Measurements from ENCODE around the gene TBC1D20. TPM values are rescaled to one million over a fixed set of nuclear protein-coding genes. Genes with fewer than 3 reads are reported as not detected.

The TBC1D20 gene
- total RNA-seq, 1 donor from 2014 or later, result 14.1 TPM

DNA sequence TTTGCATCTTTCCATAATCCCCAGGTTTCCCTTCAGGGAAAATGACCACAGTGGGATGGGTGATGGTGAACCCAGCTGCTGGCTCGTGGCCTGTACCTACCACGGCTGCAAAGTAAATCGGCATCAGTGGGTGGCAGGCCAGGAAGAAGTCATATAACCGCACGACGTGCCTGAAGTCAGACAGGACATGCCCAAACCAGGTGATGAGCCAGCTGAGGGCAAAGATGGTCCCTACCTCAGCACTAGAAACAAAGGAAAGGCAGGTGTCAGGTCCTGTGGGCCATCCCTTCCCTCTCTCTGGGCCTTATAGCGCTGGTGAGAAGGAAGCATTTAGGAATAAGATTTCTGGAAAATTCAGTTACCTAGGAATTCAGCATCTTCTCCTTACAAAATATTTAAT lies 22.2 kb downstream of the TBC1D20 start:
- Histone ChIP-seq H3K4me3 (ENCODE audit: low read length in 3 of 3) (no peak overlapping the region), H3K4me1 (ENCODE audit: control insufficient read depth in 3 of 3, insufficient read depth in 3 of 3, low read length in 3 of 3) (peaks cover 34 to 41% (median 37%) of the 10 kb centered on the region in 3 donors), H3K9me3 (ENCODE audit: control insufficient read depth in 3 of 3, low read length in 3 of 3) (no peaks in the 10 kb centered on the region), H3K27ac (ENCODE audit: low read depth, low read length) (no peak overlapping the region), H3K9ac (ENCODE audit: low read depth in 1 of 3, low read length in 3 of 3) (no peak overlapping the region), H3K36me3 (ENCODE audit: control insufficient read depth in 3 of 3, insufficient read depth in 3 of 3, low read length in 3 of 3) (peaks cover 60 to 68% (median 63%) of the 10 kb centered on the region in 3 donors), H3K27me3 (ENCODE audit: control insufficient read depth in 3 of 3, insufficient read depth in 3 of 3, low read length in 3 of 3) (no peaks in the 10 kb centered on the region)

DNA sequence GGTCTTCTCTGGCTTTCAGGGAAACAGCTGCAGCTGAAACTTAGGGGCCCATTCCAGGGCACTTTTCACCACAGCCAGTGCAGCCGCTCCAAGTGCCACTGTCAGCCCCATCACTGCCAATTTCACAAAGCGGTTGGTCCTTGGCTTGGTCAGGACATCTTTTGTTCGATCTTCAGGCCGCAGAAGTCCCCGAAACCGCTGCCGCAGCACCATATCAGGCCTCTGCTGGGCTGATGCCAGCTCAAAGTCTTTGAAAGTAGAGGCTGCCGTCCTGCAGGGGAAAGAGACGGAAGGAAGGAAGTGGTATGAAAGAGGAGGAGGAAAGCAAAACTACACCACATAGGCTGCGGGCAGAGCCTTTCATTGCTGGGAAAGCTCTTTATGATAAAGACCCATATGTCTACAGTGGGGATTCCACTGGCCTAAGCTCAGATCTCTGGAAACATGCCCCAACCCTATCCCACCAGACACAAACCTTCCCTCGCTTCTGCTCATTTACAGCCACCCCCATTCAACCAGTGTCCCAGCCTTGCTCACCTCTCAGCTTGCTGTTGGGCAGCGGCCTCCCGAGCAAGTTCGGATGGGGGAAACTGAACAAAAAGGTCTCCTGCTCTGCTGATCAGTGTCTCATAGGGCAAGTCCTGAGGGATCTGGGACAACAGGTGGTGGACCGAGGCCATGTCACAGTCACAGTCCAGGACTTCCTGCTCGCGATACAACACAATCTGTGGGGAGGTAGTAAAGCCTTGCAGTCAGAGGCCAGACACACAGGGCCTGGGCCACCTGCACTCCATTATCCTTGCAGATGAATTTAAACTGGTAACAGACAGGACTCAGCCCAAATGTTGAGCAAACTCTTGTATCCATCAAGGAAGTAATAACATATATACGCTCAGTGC lies 23.5 kb downstream of the TBC1D20 start:
- Histone ChIP-seq H3K9ac (ENCODE audit: low read depth in 1 of 3, low read length in 3 of 3) (peak overlapping the region in 2 of 3 donors; percentile 27 to 60), H3K4me1 (ENCODE audit: control insufficient read depth in 3 of 3, insufficient read depth in 3 of 3, low read length in 3 of 3) (peaks cover 20 to 41% (median 27%) of the 10 kb centered on the region in 3 donors), H3K36me3 (ENCODE audit: control insufficient read depth in 3 of 3, insufficient read depth in 3 of 3, low read length in 3 of 3) (peaks cover 66 to 72% (median 69%) of the 10 kb centered on the region in 3 donors), H3K27ac (ENCODE audit: low read depth, low read length) (no peak overlapping the region), H3K9me3 (ENCODE audit: control insufficient read depth in 3 of 3, low read length in 3 of 3) (no peaks in the 10 kb centered on the region), H3K27me3 (ENCODE audit: control insufficient read depth in 3 of 3, insufficient read depth in 3 of 3, low read length in 3 of 3) (no peaks in the 10 kb centered on the region), H3K4me3 (ENCODE audit: low read length in 3 of 3) (no peak overlapping the region)

DNA sequence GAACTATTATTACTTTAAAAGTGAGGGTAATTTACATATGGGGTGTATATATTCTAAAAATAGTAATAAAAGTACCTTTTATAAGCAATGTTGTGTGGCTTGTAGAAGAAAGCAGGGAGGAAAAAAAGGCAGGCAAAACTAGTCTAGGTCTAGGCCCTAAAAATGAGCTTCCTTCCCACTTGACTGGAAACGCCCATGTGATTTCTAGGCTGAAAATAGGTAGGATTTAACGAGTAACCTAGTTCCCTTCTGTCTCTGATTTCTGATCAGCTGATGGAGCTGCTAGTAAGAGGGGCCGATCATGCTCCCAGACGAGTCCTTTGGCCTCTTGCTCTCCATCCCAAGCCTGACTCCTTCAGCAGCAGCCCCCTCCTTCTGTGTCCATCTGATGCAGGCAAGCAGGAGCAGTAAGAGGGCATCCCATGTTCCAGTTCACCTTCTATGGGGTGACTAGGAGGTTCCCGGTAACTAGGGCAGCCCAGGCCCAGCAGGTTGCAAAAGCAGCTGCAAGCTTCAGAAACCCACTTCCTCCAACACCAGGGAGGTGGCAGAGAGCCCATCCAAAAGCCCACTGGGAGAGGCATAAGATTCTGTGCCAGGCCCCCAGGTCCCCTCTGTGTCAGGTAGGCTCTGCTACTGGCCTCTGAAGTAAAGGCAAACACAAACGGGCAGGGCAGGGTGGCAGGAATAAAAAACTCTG lies 24.4 kb downstream of the TBC1D20 start:
- Histone ChIP-seq H3K4me1 (ENCODE audit: control insufficient read depth in 3 of 3, insufficient read depth in 3 of 3, low read length in 3 of 3) (peaks cover 28 to 43% (median 28%) of the 10 kb centered on the region in 3 donors), H3K4me3 (ENCODE audit: low read length in 3 of 3) (no peak overlapping the region), H3K9me3 (ENCODE audit: control insufficient read depth in 3 of 3, low read length in 3 of 3) (no peaks in the 10 kb centered on the region), H3K36me3 (ENCODE audit: control insufficient read depth in 3 of 3, insufficient read depth in 3 of 3, low read length in 3 of 3) (peaks cover 66 to 69% (median 69%) of the 10 kb centered on the region in 3 donors), H3K27me3 (ENCODE audit: control insufficient read depth in 3 of 3, insufficient read depth in 3 of 3, low read length in 3 of 3) (no peaks in the 10 kb centered on the region), H3K27ac (ENCODE audit: low read depth, low read length) (no peak overlapping the region), H3K9ac (ENCODE audit: low read depth in 1 of 3, low read length in 3 of 3) (peak overlapping the region in 2 of 3 donors; percentile 27 to 60)

DNA sequence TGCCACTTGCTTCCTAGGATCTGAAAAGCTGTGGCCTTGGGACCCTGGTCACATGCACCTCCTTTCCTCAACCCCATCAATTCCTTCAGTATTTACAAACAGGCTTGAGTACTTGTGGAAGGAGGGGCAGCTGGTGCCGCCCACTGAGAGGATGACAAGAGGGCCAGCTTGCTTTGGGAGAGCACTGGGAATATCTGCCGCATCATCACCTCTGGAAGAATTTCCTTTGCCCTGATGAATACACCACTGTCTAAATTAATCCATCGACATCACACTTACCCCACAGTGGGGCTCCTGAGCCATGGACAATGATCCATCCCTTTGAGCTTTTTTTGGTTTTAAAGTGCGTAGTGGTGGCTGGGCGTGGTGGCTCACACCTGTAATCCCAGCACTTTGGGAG lies 25.9 kb downstream of the TBC1D20 start:
- peaks cover 28 to 52% (median 35%) of the 10 kb centered on the region in 3 donors for H3K4me1 ChIP-seq (ENCODE audit: control insufficient read depth in 3 of 3, insufficient read depth in 3 of 3, low read length in 3 of 3)
- H3K27me3 ChIP-seq (ENCODE audit: control insufficient read depth in 3 of 3, insufficient read depth in 3 of 3, low read length in 3 of 3), result no peaks in the 10 kb centered on the region
- H3K36me3 ChIP-seq (ENCODE audit: control insufficient read depth in 3 of 3, insufficient read depth in 3 of 3, low read length in 3 of 3), result peaks cover 64 to 68% (median 65%) of the 10 kb centered on the region in 3 donors
- no peaks in the 10 kb centered on the region for H3K9me3 ChIP-seq (ENCODE audit: control insufficient read depth in 3 of 3, low read length in 3 of 3)
- H3K4me3 ChIP-seq (ENCODE audit: low read length in 3 of 3), result no peak overlapping the region
- H3K27ac ChIP-seq (ENCODE audit: low read depth, low read length), result no peak overlapping the region
- no peak overlapping the region for H3K9ac ChIP-seq (ENCODE audit: low read depth in 1 of 3, low read length in 3 of 3)

DNA sequence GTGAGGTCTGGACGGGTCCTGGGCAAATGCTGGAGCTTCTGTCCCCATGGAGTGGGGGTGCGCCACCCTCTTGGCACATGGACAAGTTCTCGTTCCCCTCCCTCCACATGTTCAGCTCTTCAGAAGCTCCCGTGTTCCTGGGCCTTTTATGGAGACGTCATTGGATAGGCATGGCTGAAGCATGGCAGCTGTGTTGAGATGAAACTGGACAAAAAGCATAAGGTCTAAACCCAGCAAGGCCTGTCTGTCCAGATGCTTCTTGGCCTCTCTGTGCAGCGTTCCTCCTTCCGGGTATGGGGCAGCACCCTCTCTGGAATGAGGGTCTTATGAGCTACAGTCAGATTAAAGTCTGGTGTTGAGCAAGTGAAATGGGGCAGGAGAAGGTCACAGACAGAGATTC lies 26.8 kb downstream of the TBC1D20 start:
- Histone ChIP-seq H3K4me1 (ENCODE audit: control insufficient read depth in 3 of 3, insufficient read depth in 3 of 3, low read length in 3 of 3) (peaks cover 28 to 52% (median 36%) of the 10 kb centered on the region in 3 donors), H3K36me3 (ENCODE audit: control insufficient read depth in 3 of 3, insufficient read depth in 3 of 3, low read length in 3 of 3) (peaks cover 63 to 70% (median 63%) of the 10 kb centered on the region in 3 donors), H3K27ac (ENCODE audit: low read depth, low read length) (no peak overlapping the region), H3K4me3 (ENCODE audit: low read length in 3 of 3) (no peak overlapping the region), H3K9ac (ENCODE audit: low read depth in 1 of 3, low read length in 3 of 3) (no peak overlapping the region), H3K9me3 (ENCODE audit: control insufficient read depth in 3 of 3, low read length in 3 of 3) (no peaks in the 10 kb centered on the region), H3K27me3 (ENCODE audit: control insufficient read depth in 3 of 3, insufficient read depth in 3 of 3, low read length in 3 of 3) (no peaks in the 10 kb centered on the region)

DNA sequence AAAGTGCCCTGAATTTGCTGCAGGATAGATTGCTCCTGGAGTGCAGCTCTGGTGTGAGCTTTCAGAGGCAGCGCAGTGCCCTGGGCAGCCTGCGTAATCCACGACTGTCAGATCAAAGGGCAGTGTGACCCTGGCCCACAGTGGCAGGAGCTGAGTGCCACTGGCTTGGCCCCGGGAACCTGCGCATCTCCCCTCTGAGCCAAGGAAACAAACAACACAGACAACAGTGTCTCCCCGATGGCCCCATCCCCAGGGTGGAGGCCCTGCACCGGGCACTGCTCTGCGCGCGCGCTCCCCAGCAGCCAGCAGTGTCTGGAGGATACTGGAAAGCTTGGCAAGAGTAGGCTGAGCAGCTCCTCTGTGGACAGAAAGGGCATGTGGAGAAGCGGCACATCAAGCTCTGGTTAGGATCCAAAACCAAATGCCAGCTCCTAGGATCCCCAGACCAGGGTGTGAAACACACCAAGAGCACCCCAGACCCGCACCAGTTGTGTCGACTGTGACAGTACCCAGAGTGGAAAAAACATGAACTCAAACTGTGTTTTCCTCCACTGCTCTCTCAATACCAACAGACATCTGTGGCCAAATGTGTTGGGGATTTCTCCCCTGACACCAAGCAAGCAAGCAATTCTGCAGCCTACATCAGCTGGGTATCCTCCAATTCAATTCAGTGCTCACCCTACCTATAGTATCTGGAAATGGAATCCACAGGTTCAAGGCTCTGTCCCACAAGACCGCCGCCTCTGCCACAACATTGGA lies 27.5 kb downstream of the TBC1D20 start:
- Histone ChIP-seq H3K4me3 (ENCODE audit: low read length in 3 of 3) (no peak overlapping the region), H3K9me3 (ENCODE audit: control insufficient read depth in 3 of 3, low read length in 3 of 3) (no peaks in the 10 kb centered on the region), H3K36me3 (ENCODE audit: control insufficient read depth in 3 of 3, insufficient read depth in 3 of 3, low read length in 3 of 3) (peaks cover 63 to 69% (median 63%) of the 10 kb centered on the region in 3 donors)

DNA sequence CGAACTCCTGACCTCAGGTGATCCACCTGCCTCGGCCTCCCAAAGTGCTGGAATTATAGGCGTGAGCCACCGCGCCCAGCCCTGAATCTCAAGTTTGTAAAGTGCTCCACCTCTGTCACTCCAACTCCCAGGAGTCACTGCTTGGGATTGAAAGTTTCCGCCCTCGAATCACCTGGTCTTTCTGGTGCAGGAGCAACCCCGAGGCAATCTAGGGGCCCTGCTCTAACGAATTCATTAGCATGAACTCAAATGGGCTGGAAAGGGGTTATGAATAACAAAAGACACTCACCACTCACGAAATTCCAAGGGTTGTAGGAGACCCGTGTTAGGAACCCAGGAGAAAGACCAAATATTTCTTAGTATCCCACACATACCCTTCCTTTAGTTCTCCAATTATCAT lies 28.1 kb downstream of the TBC1D20 start:
- H3K9me3 ChIP-seq (ENCODE audit: control insufficient read depth in 3 of 3, low read length in 3 of 3), result no peaks in the 10 kb centered on the region
- no peaks in the 10 kb centered on the region for H3K27me3 ChIP-seq (ENCODE audit: control insufficient read depth in 3 of 3, insufficient read depth in 3 of 3, low read length in 3 of 3)
- no peak overlapping the region for H3K4me3 ChIP-seq (ENCODE audit: low read length in 3 of 3)
- no peak overlapping the region for H3K27ac ChIP-seq (ENCODE audit: low read depth, low read length)
- H3K36me3 ChIP-seq (ENCODE audit: control insufficient read depth in 3 of 3, insufficient read depth in 3 of 3, low read length in 3 of 3), result peaks cover 62 to 68% (median 62%) of the 10 kb centered on the region in 3 donors
- H3K9ac ChIP-seq (ENCODE audit: low read depth in 1 of 3, low read length in 3 of 3), result no peak overlapping the region
- peaks cover 27 to 46% (median 35%) of the 10 kb centered on the region in 3 donors for H3K4me1 ChIP-seq (ENCODE audit: control insufficient read depth in 3 of 3, insufficient read depth in 3 of 3, low read length in 3 of 3)

More for the DNA sequence above, 27.5 kb downstream of the TBC1D20 start:
- no peaks in the 10 kb centered on the region for H3K27me3 ChIP-seq (ENCODE audit: control insufficient read depth in 3 of 3, insufficient read depth in 3 of 3, low read length in 3 of 3)
- peaks cover 28 to 52% (median 36%) of the 10 kb centered on the region in 3 donors for H3K4me1 ChIP-seq (ENCODE audit: control insufficient read depth in 3 of 3, insufficient read depth in 3 of 3, low read length in 3 of 3)
- no peak overlapping the region for H3K27ac ChIP-seq (ENCODE audit: low read depth, low read length)
- H3K9ac ChIP-seq (ENCODE audit: low read depth in 1 of 3, low read length in 3 of 3), result peak overlapping the region in 1 of 3 donors; percentile 3

DNA sequence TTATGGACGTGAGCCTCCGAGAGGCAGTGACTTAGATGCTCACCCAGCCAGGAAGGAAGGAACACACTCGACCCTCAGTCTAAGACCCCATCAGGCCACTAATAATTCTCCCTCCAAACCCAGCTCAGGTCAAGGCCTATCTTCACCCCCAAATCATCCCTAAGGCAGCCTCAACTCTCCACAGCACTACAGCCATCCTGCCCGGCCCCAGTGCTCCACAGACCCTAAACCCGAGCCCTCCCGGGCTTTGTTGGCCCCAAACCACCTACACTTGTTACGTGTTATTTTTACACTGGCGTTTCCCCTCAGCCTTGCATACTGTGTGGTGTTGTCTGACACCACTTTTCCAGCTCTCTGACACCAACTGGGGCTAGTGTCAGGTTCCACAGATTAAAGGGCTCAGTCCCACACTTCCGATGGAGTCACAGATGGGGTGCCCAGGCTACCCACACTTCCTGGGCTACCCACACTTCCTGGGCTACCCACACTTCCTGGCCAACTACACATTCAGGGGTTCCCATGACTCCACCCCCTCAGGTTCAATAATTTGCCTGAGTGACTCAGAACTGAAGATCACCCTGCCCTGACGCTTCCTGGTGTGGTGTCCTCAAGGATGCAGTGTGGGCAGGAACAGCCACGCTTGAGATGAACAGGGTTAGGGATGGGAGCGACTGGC lies 28.9 kb downstream of the TBC1D20 start:
- Histone ChIP-seq H3K4me1 (ENCODE audit: control insufficient read depth in 3 of 3, insufficient read depth in 3 of 3, low read length in 3 of 3) (peaks cover 21 to 39% (median 27%) of the 10 kb centered on the region in 3 donors), H3K4me3 (ENCODE audit: low read length in 3 of 3) (no peak overlapping the region), H3K9me3 (ENCODE audit: control insufficient read depth in 3 of 3, low read length in 3 of 3) (no peaks in the 10 kb centered on the region), H3K27me3 (ENCODE audit: control insufficient read depth in 3 of 3, insufficient read depth in 3 of 3, low read length in 3 of 3) (no peaks in the 10 kb centered on the region), H3K9ac (ENCODE audit: low read depth in 1 of 3, low read length in 3 of 3) (peak overlapping the region in 2 of 3 donors; percentile 12 to 54), H3K27ac (ENCODE audit: low read depth, low read length) (peak overlapping the region; percentile 58), H3K36me3 (ENCODE audit: control insufficient read depth in 3 of 3, insufficient read depth in 3 of 3, low read length in 3 of 3) (peaks cover 61 to 67% (median 63%) of the 10 kb centered on the region in 3 donors)

DNA sequence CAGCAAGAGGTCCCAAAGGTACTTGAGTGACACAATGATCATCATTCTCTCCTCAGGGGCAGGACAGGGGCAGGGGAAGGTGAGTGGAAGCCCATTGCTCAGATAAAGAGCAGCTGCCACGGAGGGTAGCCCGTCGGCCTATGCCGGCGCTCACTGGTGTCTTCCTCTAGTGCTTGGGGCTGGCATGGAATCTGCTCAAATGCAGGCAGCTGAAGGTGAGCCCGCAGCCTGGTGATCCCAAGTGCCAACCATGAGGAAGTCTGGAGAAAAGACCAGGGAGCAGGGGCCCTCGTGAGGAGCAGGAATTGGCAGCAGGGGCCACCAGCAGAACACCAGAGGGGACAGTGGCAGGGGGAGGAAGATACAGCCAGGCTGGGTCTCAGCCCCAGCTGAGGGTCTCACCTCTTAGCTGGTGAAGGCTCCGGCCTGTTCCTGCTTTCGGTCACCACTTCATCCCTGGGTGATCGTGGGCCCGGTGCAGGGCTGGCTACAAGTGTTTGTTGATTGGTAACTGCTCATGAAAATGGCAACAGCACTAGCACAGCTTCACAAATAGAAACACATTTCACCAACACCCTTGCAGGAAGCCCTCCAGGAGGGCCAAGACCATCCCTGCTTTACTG lies 29.5 kb downstream of the TBC1D20 start:
- Histone ChIP-seq H3K4me1 (ENCODE audit: control insufficient read depth in 3 of 3, insufficient read depth in 3 of 3, low read length in 3 of 3) (peaks cover 14 to 32% (median 21%) of the 10 kb centered on the region in 3 donors), H3K9me3 (ENCODE audit: control insufficient read depth in 3 of 3, low read length in 3 of 3) (no peaks in the 10 kb centered on the region), H3K4me3 (ENCODE audit: low read length in 3 of 3) (no peak overlapping the region), H3K27me3 (ENCODE audit: control insufficient read depth in 3 of 3, insufficient read depth in 3 of 3, low read length in 3 of 3) (no peaks in the 10 kb centered on the region), H3K36me3 (ENCODE audit: control insufficient read depth in 3 of 3, insufficient read depth in 3 of 3, low read length in 3 of 3) (peaks cover 56 to 66% (median 63%) of the 10 kb centered on the region in 3 donors), H3K27ac (ENCODE audit: low read depth, low read length) (peak overlapping the region; percentile 58), H3K9ac (ENCODE audit: low read depth in 1 of 3, low read length in 3 of 3) (peak overlapping the region in 2 of 3 donors; percentile 12 to 54)
